ENCODE measurements around the gene C16orf82. TPM values are rescaled to one million over a fixed set of nuclear protein-coding genes. Genes with fewer than 3 reads are reported as not detected.

The C16orf82 gene
- total and polyA plus RNA-seq, 4 donors, result not detected

- Histone ChIP-seq H3K4me3 (ENCODE audit: low read length in 2 of 2) (no peak overlapping the region), H3K27me3 (ENCODE audit: control insufficient read depth in 1 of 2, insufficient read depth in 2 of 2, low read length in 1 of 2) (peaks cover 0 to 3% of the 10 kb centered on the region in 2 donors), H3K4me1 (ENCODE audit: control insufficient read depth in 1 of 2, insufficient read depth in 2 of 2, low read length in 2 of 2) (no peaks in the 10 kb centered on the region), H3K27ac (ENCODE audit: low read depth in 1 of 2, low read length in 2 of 2) (no peak overlapping the region), H3K9me3 (ENCODE audit: control insufficient read depth, low read length) (peaks cover 3% of the 10 kb centered on the region), H3K36me3 (ENCODE audit: control insufficient read depth in 1 of 2, insufficient read depth in 2 of 2, low read length in 1 of 2) (no peaks in the 10 kb centered on the region)
- WGBS, 2 donors, result 89 to 92% methylated on average over 23 of the region's 23 CpGs
- ATAC-seq (ENCODE audit: low FRiP score) (no peak), DNase-seq (no peak)
- intact Hi-C loops (cut with DNase I), result no loop called here
Measured at GRCh38 chr16:27040732-27041131, 26.0 kb upstream of the C16orf82 start.

GRCh38 chr16:27046958-27047518 is 19.7 kb upstream of the C16orf82 start:
- intact Hi-C loops (cut with DNase I), result no loop called here
- no peak for DNase-seq
- no peaks in the 10 kb centered on the region for H3K4me1 ChIP-seq (ENCODE audit: control insufficient read depth in 1 of 2, insufficient read depth in 2 of 2, low read length in 2 of 2)
- H3K4me3 ChIP-seq (ENCODE audit: low read length in 2 of 2), result no peak overlapping the region
- H3K27me3 ChIP-seq (ENCODE audit: control insufficient read depth in 1 of 2, insufficient read depth in 2 of 2, low read length in 1 of 2), result peaks cover 0 to 3% of the 10 kb centered on the region in 2 donors
- H3K27ac ChIP-seq (ENCODE audit: low read depth in 1 of 2, low read length in 2 of 2), result no peak overlapping the region
- H3K36me3 ChIP-seq (ENCODE audit: control insufficient read depth in 1 of 2, insufficient read depth in 2 of 2, low read length in 1 of 2), result no peaks in the 10 kb centered on the region
- ATAC-seq (ENCODE audit: low FRiP score), result no peak
- peaks cover 3% of the 10 kb centered on the region for H3K9me3 ChIP-seq (ENCODE audit: control insufficient read depth, low read length)

- Histone ChIP-seq H3K27me3 (ENCODE audit: control insufficient read depth in 1 of 2, insufficient read depth in 2 of 2, low read length in 1 of 2) (peaks cover 0 to 3% of the 10 kb centered on the region in 2 donors), H3K27ac (ENCODE audit: low read depth in 1 of 2, low read length in 2 of 2) (no peak overlapping the region), H3K36me3 (ENCODE audit: control insufficient read depth in 1 of 2, insufficient read depth in 2 of 2, low read length in 1 of 2) (no peaks in the 10 kb centered on the region), H3K9me3 (ENCODE audit: control insufficient read depth, low read length) (peaks cover 3% of the 10 kb centered on the region), H3K4me3 (ENCODE audit: low read length in 2 of 2) (no peak overlapping the region), H3K4me1 (ENCODE audit: control insufficient read depth in 1 of 2, insufficient read depth in 2 of 2, low read length in 2 of 2) (no peaks in the 10 kb centered on the region)
- ATAC-seq (ENCODE audit: low FRiP score) (no peak), DNase-seq (no peak)
- WGBS, 2 donors, result 79 to 88% methylated on average over 7 of the region's 7 CpGs
- intact Hi-C loops (cut with DNase I), result no loop called here
Measured at GRCh38 chr16:27048316-27048715, 18.4 kb upstream of the C16orf82 start.

DNA sequence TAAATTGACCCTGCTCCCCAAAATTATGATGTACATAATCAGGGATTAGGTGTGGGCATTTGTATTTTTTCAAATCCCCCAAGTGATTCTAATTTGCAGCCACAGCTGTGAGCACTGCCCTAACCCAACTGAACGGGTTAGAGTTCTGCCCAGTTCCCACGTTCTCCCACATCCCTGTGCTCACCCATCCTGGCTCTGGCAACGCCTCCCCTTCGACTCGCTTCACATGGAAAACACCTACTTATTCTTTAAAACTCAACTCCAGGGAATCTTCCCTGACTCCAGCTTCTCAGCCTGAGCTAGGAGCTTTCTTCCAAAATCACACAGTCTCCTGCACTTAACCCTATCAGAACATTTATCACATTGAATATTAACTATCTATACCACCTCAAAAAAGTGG is 17.6 kb upstream of the C16orf82 start:
- no peak for DNase-seq
- H3K27ac ChIP-seq (ENCODE audit: low read depth in 1 of 2, low read length in 2 of 2), result no peak overlapping the region
- ATAC-seq (ENCODE audit: low FRiP score), result no peak
- no peak overlapping the region for H3K4me3 ChIP-seq (ENCODE audit: low read length in 2 of 2)
- 70 to 71% methylated on average over 5 of the region's 5 CpGs for WGBS, 2 donors
- H3K4me1 ChIP-seq (ENCODE audit: control insufficient read depth in 1 of 2, insufficient read depth in 2 of 2, low read length in 2 of 2), result no peaks in the 10 kb centered on the region
- H3K36me3 ChIP-seq (ENCODE audit: control insufficient read depth in 1 of 2, insufficient read depth in 2 of 2, low read length in 1 of 2), result no peaks in the 10 kb centered on the region
- intact Hi-C loops (cut with DNase I), result no loop called here
- H3K9me3 ChIP-seq (ENCODE audit: control insufficient read depth, low read length), result peaks cover 3% of the 10 kb centered on the region
- H3K27me3 ChIP-seq (ENCODE audit: control insufficient read depth in 1 of 2, insufficient read depth in 2 of 2, low read length in 1 of 2), result peaks cover 0 to 3% of the 10 kb centered on the region in 2 donors

DNA sequence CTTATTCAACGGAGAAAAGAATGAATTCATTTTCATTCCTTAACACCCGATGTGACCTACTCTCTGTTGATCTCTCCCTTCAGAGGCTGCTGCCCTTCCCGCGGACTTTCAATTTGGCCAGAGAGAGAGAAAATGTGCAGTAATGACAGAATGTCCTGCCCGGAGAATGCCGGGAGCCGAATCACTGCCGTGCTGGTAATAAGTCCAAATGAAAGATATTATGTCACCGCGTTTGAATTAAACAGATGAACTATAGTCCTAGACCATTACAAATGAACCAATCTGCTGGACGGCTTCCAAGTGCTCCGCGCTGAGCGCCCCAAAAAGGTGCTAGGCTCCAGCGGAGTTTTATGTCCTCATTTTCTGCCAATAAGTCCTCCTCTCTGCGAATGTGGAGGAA is 14.7 kb upstream of the C16orf82 start:
- intact Hi-C loops (cut with DNase I), result no loop called here
- H3K4me3 ChIP-seq (ENCODE audit: low read length in 2 of 2), result no peak overlapping the region
- WGBS, 2 donors, result 54 to 70% methylated on average over 16 of the region's 16 CpGs

GRCh38 chr16:27053996-27054395 is 12.7 kb upstream of the C16orf82 start:
- intact Hi-C loops (cut with DNase I), result no loop called here
- Histone ChIP-seq H3K27me3 (ENCODE audit: control insufficient read depth in 1 of 2, insufficient read depth in 2 of 2, low read length in 1 of 2) (no peaks in the 10 kb centered on the region), H3K27ac (ENCODE audit: low read depth in 1 of 2, low read length in 2 of 2) (no peak overlapping the region), H3K36me3 (ENCODE audit: control insufficient read depth in 1 of 2, insufficient read depth in 2 of 2, low read length in 1 of 2) (no peaks in the 10 kb centered on the region), H3K4me1 (ENCODE audit: control insufficient read depth in 1 of 2, insufficient read depth in 2 of 2, low read length in 2 of 2) (no peaks in the 10 kb centered on the region), H3K4me3 (ENCODE audit: low read length in 2 of 2) (no peak overlapping the region), H3K9me3 (ENCODE audit: control insufficient read depth, low read length) (peaks cover 1% of the 10 kb centered on the region)
- 96 to 98% methylated on average over 3 of the region's 3 CpGs for WGBS, 2 donors
- ATAC-seq (ENCODE audit: low FRiP score) (no peak), DNase-seq (no peak)

More for the DNA sequence above, 14.7 kb upstream of the C16orf82 start:
- no peaks in the 10 kb centered on the region for H3K4me1 ChIP-seq (ENCODE audit: control insufficient read depth in 1 of 2, insufficient read depth in 2 of 2, low read length in 2 of 2)
- no peaks in the 10 kb centered on the region for H3K27me3 ChIP-seq (ENCODE audit: control insufficient read depth in 1 of 2, insufficient read depth in 2 of 2, low read length in 1 of 2)
- DNase-seq, result no peak
- peaks cover 1% of the 10 kb centered on the region for H3K9me3 ChIP-seq (ENCODE audit: control insufficient read depth, low read length)
- H3K36me3 ChIP-seq (ENCODE audit: control insufficient read depth in 1 of 2, insufficient read depth in 2 of 2, low read length in 1 of 2), result no peaks in the 10 kb centered on the region
- ATAC-seq (ENCODE audit: low FRiP score), result no peak
- no peak overlapping the region for H3K27ac ChIP-seq (ENCODE audit: low read depth in 1 of 2, low read length in 2 of 2)

DNA sequence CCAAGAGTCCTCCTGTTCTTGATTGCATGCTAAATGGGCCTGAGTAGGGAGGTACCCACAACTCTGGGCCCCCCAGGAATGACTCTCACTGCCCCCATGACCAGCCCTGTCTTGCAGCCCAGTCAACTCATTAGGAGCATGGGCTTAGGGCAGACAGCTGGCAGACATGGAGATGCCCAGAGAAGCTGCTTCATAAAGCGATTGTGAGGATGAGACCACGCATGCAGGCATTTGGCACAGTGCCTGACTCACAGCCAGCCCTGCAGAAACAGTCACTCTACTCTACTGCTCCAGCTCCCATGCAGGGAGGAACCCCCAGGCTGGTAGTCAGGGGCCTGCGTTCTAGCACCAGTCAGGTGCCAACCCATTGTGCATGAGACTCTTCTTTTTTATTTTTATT is 8.4 kb upstream of the C16orf82 start:
- ATAC-seq (ENCODE audit: low FRiP score), result no peak
- DNase-seq, result no peak
- Histone ChIP-seq H3K36me3 (ENCODE audit: control insufficient read depth in 1 of 2, insufficient read depth in 2 of 2, low read length in 1 of 2) (no peaks in the 10 kb centered on the region), H3K27me3 (ENCODE audit: control insufficient read depth in 1 of 2, insufficient read depth in 2 of 2, low read length in 1 of 2) (no peaks in the 10 kb centered on the region), H3K4me1 (ENCODE audit: control insufficient read depth in 1 of 2, insufficient read depth in 2 of 2, low read length in 2 of 2) (no peaks in the 10 kb centered on the region), H3K4me3 (ENCODE audit: low read length in 2 of 2) (no peak overlapping the region), H3K27ac (ENCODE audit: low read depth in 1 of 2, low read length in 2 of 2) (no peak overlapping the region), H3K9me3 (ENCODE audit: control insufficient read depth, low read length) (peaks cover 1% of the 10 kb centered on the region)
- intact Hi-C loops (cut with DNase I), result no loop called here
- WGBS, 2 donors, result 65 to 76% methylated on average over 3 of the region's 3 CpGs

GRCh38 chr16:27070776-27071175 is 4.0 kb downstream of the C16orf82 start:
- Histone ChIP-seq H3K9me3 (ENCODE audit: control insufficient read depth, low read length) (no peaks in the 10 kb centered on the region), H3K4me3 (ENCODE audit: low read length in 2 of 2) (no peak overlapping the region), H3K4me1 (ENCODE audit: control insufficient read depth in 1 of 2, insufficient read depth in 2 of 2, low read length in 2 of 2) (no peaks in the 10 kb centered on the region), H3K27ac (ENCODE audit: low read depth in 1 of 2, low read length in 2 of 2) (no peak overlapping the region), H3K36me3 (ENCODE audit: control insufficient read depth in 1 of 2, insufficient read depth in 2 of 2, low read length in 1 of 2) (no peaks in the 10 kb centered on the region), H3K27me3 (ENCODE audit: control insufficient read depth in 1 of 2, insufficient read depth in 2 of 2, low read length in 1 of 2) (peaks cover 0 to 1% of the 10 kb centered on the region in 2 donors)
- ATAC-seq (ENCODE audit: low FRiP score) (no peak), DNase-seq (no peak)
- intact Hi-C loops (cut with DNase I), result no loop called here
- 66 to 74% methylated on average over 6 of the region's 6 CpGs for WGBS, 2 donors

DNA sequence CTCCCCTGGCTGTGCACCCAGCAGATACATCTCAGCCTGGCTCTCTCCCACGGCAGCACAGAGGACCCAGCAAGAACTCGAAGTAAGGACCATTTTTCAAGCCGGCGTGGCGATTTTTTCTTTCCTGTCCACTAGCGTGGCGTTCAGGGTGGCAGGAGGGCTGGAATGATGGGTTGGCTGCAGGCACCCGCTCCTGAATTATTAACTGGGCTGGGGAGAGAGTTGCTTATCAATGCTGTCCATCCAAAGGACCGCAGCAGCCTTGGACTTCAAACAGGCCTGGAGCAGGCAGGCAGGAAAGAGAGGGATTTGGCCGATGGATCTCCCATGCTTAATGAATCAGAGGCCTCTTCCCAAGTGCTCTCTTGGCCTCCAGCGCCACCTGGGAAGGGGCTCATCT is 7.0 kb downstream of the C16orf82 start:
- Histone ChIP-seq H3K27ac (ENCODE audit: low read depth in 1 of 2, low read length in 2 of 2) (no peak overlapping the region), H3K27me3 (ENCODE audit: control insufficient read depth in 1 of 2, insufficient read depth in 2 of 2, low read length in 1 of 2) (peaks cover 0 to 1% of the 10 kb centered on the region in 2 donors), H3K4me1 (ENCODE audit: control insufficient read depth in 1 of 2, insufficient read depth in 2 of 2, low read length in 2 of 2) (no peaks in the 10 kb centered on the region), H3K4me3 (ENCODE audit: low read length in 2 of 2) (no peak overlapping the region), H3K36me3 (ENCODE audit: control insufficient read depth in 1 of 2, insufficient read depth in 2 of 2, low read length in 1 of 2) (no peaks in the 10 kb centered on the region), H3K9me3 (ENCODE audit: control insufficient read depth, low read length) (no peaks in the 10 kb centered on the region)
- 77 to 79% methylated on average over 11 of the region's 11 CpGs for WGBS, 2 donors
- no peak for ATAC-seq (ENCODE audit: low FRiP score)
- intact Hi-C loops (cut with DNase I), result no loop called here
- DNase-seq, result no peak

Data from aorta (tissue), 5 donors.